ENCODE results near the gene PLEKHO2.
"Not testable (repeated sequence)": the region's sequence is repeated elsewhere in the genome, so short reads cannot be mapped to it uniquely, and the experiment has no call there.

PLEKHO2 gene

GRCh38 chr15:64841344-64842095 lies at the start of gene PLEKHO2:
TSS of gene PLEKHO2 (plus strand) at chr15:64841915. CDS start at chr15:64842017, 102 bp downstream.
- Histone ChIP-seq H3K9ac (ENCODE audit: insufficient read length, low read depth) (peak within 1 kb of the TSS; percentile 94), H3K4me1 (ENCODE audit: insufficient read depth, insufficient read length) (peaks cover 11% of the 10 kb centered on the region), H3K27me3 (ENCODE audit: insufficient read depth, insufficient read length) (no peaks in the 10 kb centered on the region), H3K9me3 (ENCODE audit: insufficient read depth, low read length) (no peaks in the 10 kb centered on the region), H3K4me3 (ENCODE audit: insufficient read length, low read depth) (peak within 1 kb of the TSS; percentile 67), H3K36me3 (ENCODE audit: insufficient read depth, insufficient read length, low read length) (peaks cover 22% of the 10 kb centered on the region)
- peak; percentile 94 for DNase-seq (ENCODE audit: low read depth, low spot score)
- TF ChIP-seq YY1 (IDR thresholded peaks at IDR 0.05; ENCODE audit: insufficient read depth, insufficient read length), result no peak
- no peak for TF ChIP-seq SUZ12 (IDR thresholded peaks at IDR 0.05; ENCODE audit: extremely low read depth, insufficient read depth, insufficient read length)
- no peak for TF ChIP-seq ZNF274 (IDR thresholded peaks at IDR 0.05; ENCODE audit: low read depth, low read length)

GRCh38 chr15:64792282-64792681 lies 49.4 kb upstream of the PLEKHO2 start:
- Histone ChIP-seq H3K4me3 (ENCODE audit: insufficient read length, low read depth) (no peak overlapping the region), H3K27me3 (ENCODE audit: insufficient read depth, insufficient read length) (no peaks in the 10 kb centered on the region), H3K9ac (ENCODE audit: insufficient read length, low read depth) (no peak overlapping the region), H3K9me3 (ENCODE audit: insufficient read depth, low read length) (no peaks in the 10 kb centered on the region), H3K36me3 (ENCODE audit: insufficient read depth, insufficient read length, low read length) (no peaks in the 10 kb centered on the region), H3K4me1 (ENCODE audit: insufficient read depth, insufficient read length) (no peaks in the 10 kb centered on the region)
- DNase-seq (ENCODE audit: low read depth, low spot score), result no peak
- TF ChIP-seq YY1 (IDR thresholded peaks at IDR 0.05; ENCODE audit: insufficient read depth, insufficient read length) (no peak), SUZ12 (IDR thresholded peaks at IDR 0.05; ENCODE audit: extremely low read depth, insufficient read depth, insufficient read length) (no peak), ZNF274 (IDR thresholded peaks at IDR 0.05; ENCODE audit: low read depth, low read length) (no peak)

- H3K9ac ChIP-seq (ENCODE audit: insufficient read length, low read depth); H3K36me3 ChIP-seq (ENCODE audit: insufficient read depth, insufficient read length, low read length); H3K27me3 ChIP-seq (ENCODE audit: insufficient read depth, insufficient read length); H3K4me3 ChIP-seq (ENCODE audit: insufficient read length, low read depth); DNase-seq (ENCODE audit: low read depth, low spot score); H3K4me1 ChIP-seq (ENCODE audit: insufficient read depth, insufficient read length); H3K9me3 ChIP-seq (ENCODE audit: insufficient read depth, low read length): not testable (repeated sequence)
Observed at GRCh38 chr15:64795299-64795698, 46.4 kb upstream of the PLEKHO2 start.

- H3K27me3 ChIP-seq (ENCODE audit: insufficient read depth, insufficient read length); H3K36me3 ChIP-seq (ENCODE audit: insufficient read depth, insufficient read length, low read length); H3K9ac ChIP-seq (ENCODE audit: insufficient read length, low read depth); DNase-seq (ENCODE audit: low read depth, low spot score); H3K4me3 ChIP-seq (ENCODE audit: insufficient read length, low read depth); H3K4me1 ChIP-seq (ENCODE audit: insufficient read depth, insufficient read length): not testable (repeated sequence)
- peaks cover 11% of the 10 kb centered on the region; the same call in 1 of the 2 replicates for H3K9me3 ChIP-seq (ENCODE audit: insufficient read depth, low read length)
Observed at GRCh38 chr15:64795921-64796320, 45.8 kb upstream of the PLEKHO2 start.

- not testable (repeated sequence) for H3K9ac ChIP-seq (ENCODE audit: insufficient read length, low read depth); H3K4me3 ChIP-seq (ENCODE audit: insufficient read length, low read depth); H3K4me1 ChIP-seq (ENCODE audit: insufficient read depth, insufficient read length); DNase-seq (ENCODE audit: low read depth, low spot score); H3K27me3 ChIP-seq (ENCODE audit: insufficient read depth, insufficient read length); H3K36me3 ChIP-seq (ENCODE audit: insufficient read depth, insufficient read length, low read length)
- peaks cover 11% of the 10 kb centered on the region; the same call in 1 of the 2 replicates for H3K9me3 ChIP-seq (ENCODE audit: insufficient read depth, low read length)
Observed at GRCh38 chr15:64798905-64799304, 42.8 kb upstream of the PLEKHO2 start.

GRCh38 chr15:64800476-64800875 lies 41.2 kb upstream of the PLEKHO2 start:
- no peaks in the 10 kb centered on the region for H3K27me3 ChIP-seq (ENCODE audit: insufficient read depth, insufficient read length)
- peaks cover 11% of the 10 kb centered on the region; the same call in 1 of the 2 replicates for H3K9me3 ChIP-seq (ENCODE audit: insufficient read depth, low read length)
- no peak for DNase-seq (ENCODE audit: low read depth, low spot score)
- TF ChIP-seq ZNF274 (IDR thresholded peaks at IDR 0.05; ENCODE audit: low read depth, low read length) (no peak), SUZ12 (IDR thresholded peaks at IDR 0.05; ENCODE audit: extremely low read depth, insufficient read depth, insufficient read length) (no peak), YY1 (IDR thresholded peaks at IDR 0.05; ENCODE audit: insufficient read depth, insufficient read length) (no peak)
- H3K36me3 ChIP-seq (ENCODE audit: insufficient read depth, insufficient read length, low read length), result no peaks in the 10 kb centered on the region
- H3K4me1 ChIP-seq (ENCODE audit: insufficient read depth, insufficient read length), result peaks cover 2% of the 10 kb centered on the region
- H3K4me3 ChIP-seq (ENCODE audit: insufficient read length, low read depth), result no peak overlapping the region
- H3K9ac ChIP-seq (ENCODE audit: insufficient read length, low read depth), result no peak overlapping the region

GRCh38 chr15:64803526-64803925 lies 38.2 kb upstream of the PLEKHO2 start:
- no peak overlapping the region for H3K4me3 ChIP-seq (ENCODE audit: insufficient read length, low read depth)
- H3K27me3 ChIP-seq (ENCODE audit: insufficient read depth, insufficient read length), result no peaks in the 10 kb centered on the region
- no peak overlapping the region for H3K9ac ChIP-seq (ENCODE audit: insufficient read length, low read depth)
- no peak for DNase-seq (ENCODE audit: low read depth, low spot score)
- H3K36me3 ChIP-seq (ENCODE audit: insufficient read depth, insufficient read length, low read length), result no peaks in the 10 kb centered on the region
- TF ChIP-seq SUZ12 (IDR thresholded peaks at IDR 0.05; ENCODE audit: extremely low read depth, insufficient read depth, insufficient read length) (no peak), ZNF274 (IDR thresholded peaks at IDR 0.05; ENCODE audit: low read depth, low read length) (no peak), YY1 (IDR thresholded peaks at IDR 0.05; ENCODE audit: insufficient read depth, insufficient read length) (no peak)
- peaks cover 15% of the 10 kb centered on the region for H3K4me1 ChIP-seq (ENCODE audit: insufficient read depth, insufficient read length)
- H3K9me3 ChIP-seq (ENCODE audit: insufficient read depth, low read length), result peaks cover 11% of the 10 kb centered on the region; the same call in 1 of the 2 replicates

- Histone ChIP-seq H3K27me3 (ENCODE audit: insufficient read depth, insufficient read length) (no peaks in the 10 kb centered on the region), H3K36me3 (ENCODE audit: insufficient read depth, insufficient read length, low read length) (no peaks in the 10 kb centered on the region), H3K9me3 (ENCODE audit: insufficient read depth, low read length) (peaks cover 11% of the 10 kb centered on the region; the same call in 1 of the 2 replicates), H3K4me3 (ENCODE audit: insufficient read length, low read depth) (no peak overlapping the region), H3K9ac (ENCODE audit: insufficient read length, low read depth) (no peak overlapping the region), H3K4me1 (ENCODE audit: insufficient read depth, insufficient read length) (peaks cover 16% of the 10 kb centered on the region)
- TF ChIP-seq YY1 (IDR thresholded peaks at IDR 0.05; ENCODE audit: insufficient read depth, insufficient read length) (no peak), SUZ12 (IDR thresholded peaks at IDR 0.05; ENCODE audit: extremely low read depth, insufficient read depth, insufficient read length) (no peak), ZNF274 (IDR thresholded peaks at IDR 0.05; ENCODE audit: low read depth, low read length) (no peak)
- DNase-seq (ENCODE audit: low read depth, low spot score), result no peak
Observed at GRCh38 chr15:64804619-64805018, 37.1 kb upstream of the PLEKHO2 start.

All from NT2/D1 (cell line).